Liver (tissue), 9 donors: ENCODE results near the gene CXCR4. TPM values are rescaled to one million over a fixed set of nuclear protein-coding genes. Genes with fewer than 3 reads are reported as not detected.

Experiments
- DNase-seq: peaks from one replicate; pipeline ENCODE4 v3.0.0-alpha.2; 2017; ENCODE audit warnings: low spot score
- H3K27ac ChIP-seq, 2 donors: one replicate each; pipeline ENCODE4 v1.7.0; 2013; ENCODE audit warnings: inconsistent platforms in 2 of 2, low read length in 2 of 2, control low read depth in 1 of 2, low read depth in 1 of 2, mild to moderate bottlenecking in 1 of 2
- H3K27me3 ChIP-seq, 4 donors: one replicate each; pipeline versions ENCODE4 v1.6.1 to v1.7.0; 2013; ENCODE audit warnings: low read length in 3 of 4, inconsistent platforms in 1 of 4, mild to moderate bottlenecking in 1 of 4, moderate library complexity in 1 of 4; ENCODE audit not compliant: control insufficient read depth in 4 of 4, insufficient read depth in 4 of 4
- H3K36me3 ChIP-seq, 4 donors: one replicate each; pipeline versions ENCODE4 v1.6.1 to v1.7.0; 2013; ENCODE audit warnings: low read length in 3 of 4, mild to moderate bottlenecking in 3 of 4, low read depth in 1 of 4, moderate library complexity in 1 of 4; ENCODE audit not compliant: control insufficient read depth in 4 of 4, insufficient read depth in 3 of 4
- H3K4me1 ChIP-seq, 4 donors: one replicate each; pipeline versions ENCODE4 v1.6.1 to v1.7.0; 2013; ENCODE audit warnings: low read length in 3 of 4, mild to moderate bottlenecking in 3 of 4, moderate library complexity in 1 of 4; ENCODE audit not compliant: control insufficient read depth in 4 of 4, insufficient read depth in 4 of 4
- H3K4me3 ChIP-seq, 3 donors: one replicate each; pipeline versions ENCODE4 v1.6.1 to v1.7.0; 2013; ENCODE audit warnings: low read length in 3 of 3, control low read depth in 1 of 3, low read depth in 1 of 3, mild to moderate bottlenecking in 1 of 3
- H3K9ac ChIP-seq, 2 donors: one replicate each; pipeline ENCODE4 v1.7.0; 2013; ENCODE audit warnings: low read length in 2 of 2, mild to moderate bottlenecking in 2 of 2, moderate library complexity in 2 of 2, control low read depth in 1 of 2, low read depth in 1 of 2
- H3K9me3 ChIP-seq, 4 donors: one replicate each; pipeline versions ENCODE4 v1.6.1 to v1.7.0; 2013; ENCODE audit warnings: low read length in 3 of 4; ENCODE audit not compliant: control insufficient read depth in 4 of 4
- EGR1 ChIP-seq, 2 donors: IDR thresholded peaks; 2 replicates each; pipeline ENCODE4 v1.6.1; 2016 to 2018; ENCODE audit warnings: antibody characterized with exemption in 2 of 2, low read depth in 2 of 2
- FOXA1 ChIP-seq: IDR thresholded peaks from 2 replicates; pipeline ENCODE4 v1.6.1; 2016; ENCODE audit warnings: antibody characterized with exemption
- FOXA2 ChIP-seq: IDR thresholded peaks from 2 replicates; pipeline ENCODE4 v1.6.1; 2016; ENCODE audit warnings: antibody characterized with exemption
- GABPA ChIP-seq, 2 donors: IDR thresholded peaks in 1 of 2; conservative IDR thresholded peaks in 1 of 2; 2 replicates each; pipeline ENCODE4 v1.6.1; 2016; ENCODE audit warnings: antibody characterized with exemption in 2 of 2, mild to moderate bottlenecking in 1 of 2, moderate library complexity in 1 of 2
- HNF4A ChIP-seq, 2 donors: conservative IDR thresholded peaks; 2 replicates each; pipeline ENCODE4 v1.6.1; 2016; ENCODE audit warnings: antibody characterized with exemption in 2 of 2, mild to moderate bottlenecking in 2 of 2
- HNF4G ChIP-seq: IDR thresholded peaks from 2 replicates; pipeline ENCODE4 v1.6.1; 2016; ENCODE audit warnings: antibody characterized with exemption
- NR2F2 ChIP-seq: IDR thresholded peaks from 2 replicates; pipeline ENCODE4 v1.6.1; 2016; ENCODE audit warnings: antibody characterized with exemption
- RAD21 ChIP-seq, 2 donors: IDR thresholded peaks; 2 replicates each; pipeline ENCODE4 v1.6.1; 2016; ENCODE audit warnings: antibody characterized with exemption in 2 of 2, mild to moderate bottlenecking in 2 of 2
- RXRA ChIP-seq, 2 donors: IDR thresholded peaks; 2 replicates each; pipeline ENCODE4 v1.6.1; 2017 to 2018; ENCODE audit warnings: antibody characterized with exemption in 2 of 2, mild to moderate bottlenecking in 1 of 2
- SP1 ChIP-seq: IDR thresholded peaks from 2 replicates; pipeline ENCODE4 v1.6.1; 2018; ENCODE audit warnings: antibody characterized with exemption, mild to moderate bottlenecking
- TAF1 ChIP-seq: conservative IDR thresholded peaks from 2 replicates; pipeline ENCODE4 v1.6.1; 2016; ENCODE audit warnings: antibody characterized with exemption, mild to moderate bottlenecking
- YY1 ChIP-seq: IDR thresholded peaks from 2 replicates; pipeline ENCODE4 v1.6.1; 2016; ENCODE audit warnings: antibody characterized with exemption, mild to moderate bottlenecking
- WGBS: extraction: QIAGEN DNeasy Blood & Tissue Kit; methylation state at CpG from one replicate; pipeline ENCODE4 v1.1.7; 2013; 5-methylcytosine and 5-hydroxymethylcytosine counted together
- polyA plus RNA-seq, 2 donors: library from polyadenylated mRNA; stranded (reverse) in 1 of 2; unstranded in 1 of 2; fragments of 200-250 nt in 1 of 2; fragments of >200 nt in 1 of 2; fragmentation: Nextera tagmentation in 1 of 2; extraction: Ambion mirVana in 1 of 2; gene quantifications; one replicate each; pipeline versions ENCODE4 v1.2.1 to v1.2.3, GENCODE V29; 2013 to 2015
- total RNA-seq, 2 donors: library from RNA; depleted of rRNA; stranded (reverse); fragments of >200 nt; gene quantifications; one replicate each; pipeline ENCODE4 v1.2.3, GENCODE V29; 2014
- TF ChIP-seq, protein P1 (sequence below): IDR thresholded peaks from 2 replicates; pipeline ENCODE4 v1.6.1; 2016; ENCODE audit warnings: antibody characterized with exemption
- TF ChIP-seq, protein P2 (sequence below): IDR thresholded peaks from 2 replicates; pipeline ENCODE4 v1.6.1; 2016; ENCODE audit warnings: antibody characterized with exemption
- TF ChIP-seq, protein P3 (sequence below): fragments of 150-350 bp; IDR thresholded peaks from 2 replicates; pipeline ENCODE4 v1.5.1; 2017; ENCODE audit warnings: improper control_type of control experiment, low read depth, low read length; ENCODE audit not compliant: missing input control
- TF ChIP-seq, protein P4 (sequence below): IDR thresholded peaks from 2 replicates; pipeline ENCODE4 v1.6.1; 2016; ENCODE audit warnings: antibody characterized with exemption, mild to moderate bottlenecking
- donor health status: healthy.
- donor health status: healthy.
- donor health status: healthy.
- donor health status: healthy.
- donor health status: healthy.

CXCR4 gene
- total and polyA plus RNA-seq, 4 donors = 5.0 to 9.0 (median 6.1) TPM

DNA sequence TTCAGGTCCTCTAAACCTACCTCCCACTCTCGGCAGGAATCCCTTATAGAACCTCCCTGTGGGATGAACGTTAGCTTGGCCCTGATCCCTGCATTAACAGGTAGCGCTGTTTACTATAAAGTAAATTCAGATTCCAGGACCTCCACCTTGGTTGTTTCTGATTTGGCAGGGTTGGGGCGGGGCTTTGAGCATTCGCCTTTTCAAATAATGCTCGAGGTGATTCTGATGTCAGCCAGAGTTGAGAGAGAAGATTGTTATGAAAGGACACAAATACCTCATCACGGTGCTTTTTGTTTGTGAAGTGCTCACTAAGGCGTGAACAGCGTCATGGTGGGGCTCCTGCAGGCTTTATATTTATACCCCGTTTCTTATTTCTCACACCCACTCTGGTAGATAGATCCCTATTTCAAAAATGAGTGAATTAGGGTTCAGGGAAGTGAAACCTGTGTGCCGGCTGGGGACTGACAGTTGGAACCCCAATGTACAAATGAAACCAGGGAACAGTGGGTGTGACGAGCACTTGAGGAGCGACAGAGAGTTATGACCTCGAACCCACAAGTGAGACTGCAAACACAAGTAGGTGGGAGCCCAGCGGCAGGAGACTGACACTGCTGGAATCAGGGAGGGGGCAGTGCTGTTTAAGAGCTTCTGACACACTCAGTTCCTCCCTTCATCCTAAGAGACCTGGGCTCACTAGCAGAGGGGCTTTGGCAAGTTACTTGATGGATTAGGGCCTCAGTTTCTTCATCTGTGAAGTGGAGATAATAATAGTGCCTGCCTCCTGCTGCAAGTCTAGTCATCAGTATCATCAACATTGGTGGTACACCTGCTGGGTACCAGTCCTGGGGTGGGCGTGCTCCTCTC, 14.2 kb upstream of the CXCR4 start:
- WGBS = 53% methylated on average over 16 of the region's 16 CpGs
- Histone ChIP-seq H3K4me1 (no peaks in the 10 kb centered on the region), H3K36me3 (no peaks in the 10 kb centered on the region), H3K4me3 (no peak overlapping the region), H3K9me3 (no peaks in the 10 kb centered on the region), H3K27me3 (peaks cover 0 to 7% (median 0%) of the 10 kb centered on the region in 4 donors), H3K9ac (peak overlapping the region in 1 of 2 donors; percentile 83), H3K27ac (peak overlapping the region in 1 of 2 donors; percentile 40)
- DNase-seq = no peak
- TF ChIP-seq, protein P1, sequence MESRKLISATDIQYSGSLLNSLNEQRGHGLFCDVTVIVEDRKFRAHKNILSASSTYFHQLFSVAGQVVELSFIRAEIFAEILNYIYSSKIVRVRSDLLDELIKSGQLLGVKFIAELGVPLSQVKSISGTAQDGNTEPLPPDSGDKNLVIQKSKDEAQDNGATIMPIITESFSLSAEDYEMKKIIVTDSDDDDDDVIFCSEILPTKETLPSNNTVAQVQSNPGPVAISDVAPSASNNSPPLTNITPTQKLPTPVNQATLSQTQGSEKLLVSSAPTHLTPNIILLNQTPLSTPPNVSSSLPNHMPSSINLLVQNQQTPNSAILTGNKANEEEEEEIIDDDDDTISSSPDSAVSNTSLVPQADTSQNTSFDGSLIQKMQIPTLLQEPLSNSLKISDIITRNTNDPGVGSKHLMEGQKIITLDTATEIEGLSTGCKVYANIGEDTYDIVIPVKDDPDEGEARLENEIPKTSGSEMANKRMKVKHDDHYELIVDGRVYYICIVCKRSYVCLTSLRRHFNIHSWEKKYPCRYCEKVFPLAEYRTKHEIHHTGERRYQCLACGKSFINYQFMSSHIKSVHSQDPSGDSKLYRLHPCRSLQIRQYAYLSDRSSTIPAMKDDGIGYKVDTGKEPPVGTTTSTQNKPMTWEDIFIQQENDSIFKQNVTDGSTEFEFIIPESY = no peak
- no peak for TF ChIP-seq SP1
- peak in 1 of 2 donors; percentile 17 for TF ChIP-seq RAD21 (IDR thresholded peaks at IDR 0.05)

DNA sequence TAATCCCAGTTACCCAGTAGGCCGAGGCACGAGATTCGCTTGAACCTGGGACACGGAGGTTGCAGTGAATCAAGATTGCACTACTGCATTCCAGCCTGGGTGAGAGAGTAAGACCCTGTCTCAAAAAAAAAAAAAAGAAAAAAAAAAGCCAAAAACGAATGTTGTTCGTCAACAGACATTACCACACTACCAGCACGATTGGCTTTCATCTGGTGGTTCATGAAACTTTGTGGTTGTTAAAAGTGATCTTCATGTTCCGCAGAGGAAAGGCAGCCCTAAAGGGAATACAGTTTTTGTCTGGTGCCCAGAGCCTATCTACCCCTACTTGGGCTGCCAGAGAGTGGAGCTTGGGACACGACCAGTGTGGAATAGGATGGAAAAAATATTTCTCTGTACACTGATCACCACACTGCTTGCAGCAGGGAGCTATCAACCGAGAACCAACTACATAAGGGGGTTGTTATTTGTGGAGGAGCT, 13.6 kb upstream of the CXCR4 start:
- Histone ChIP-seq H3K4me1 (no peaks in the 10 kb centered on the region), H3K9ac (peak overlapping the region in 1 of 2 donors; percentile 83), H3K9me3 (no peaks in the 10 kb centered on the region), H3K27me3 (peaks cover 0 to 7% (median 0%) of the 10 kb centered on the region in 4 donors), H3K4me3 (no peak overlapping the region), H3K36me3 (no peaks in the 10 kb centered on the region), H3K27ac (no peak overlapping the region)
- no peak for DNase-seq
- WGBS = 81% methylated on average over 10 of the region's 10 CpGs
- TF ChIP-seq HNF4A (conservative IDR thresholded peaks at IDR 0.05) (no peak), EGR1 (IDR thresholded peaks at IDR 0.05; ENCODE audit: low read depth in 2 of 2) (no peak), YY1 (no peak), RAD21 (IDR thresholded peaks at IDR 0.05) (no peak), FOXA2 (no peak), NR2F2 (no peak), TAF1 (no peak), RXRA (IDR thresholded peaks at IDR 0.05) (no peak), FOXA1 (no peak), GABPA (IDR thresholded peaks at IDR 0.05 in 1 of 2, conservative IDR thresholded peaks at IDR 0.05 in 1 of 2) (no peak), HNF4G (no peak)
- TF ChIP-seq, protein P2, sequence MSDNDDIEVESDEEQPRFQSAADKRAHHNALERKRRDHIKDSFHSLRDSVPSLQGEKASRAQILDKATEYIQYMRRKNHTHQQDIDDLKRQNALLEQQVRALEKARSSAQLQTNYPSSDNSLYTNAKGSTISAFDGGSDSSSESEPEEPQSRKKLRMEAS = no peak
- TF ChIP-seq, protein P1 = no peak
- TF ChIP-seq, protein P3, sequence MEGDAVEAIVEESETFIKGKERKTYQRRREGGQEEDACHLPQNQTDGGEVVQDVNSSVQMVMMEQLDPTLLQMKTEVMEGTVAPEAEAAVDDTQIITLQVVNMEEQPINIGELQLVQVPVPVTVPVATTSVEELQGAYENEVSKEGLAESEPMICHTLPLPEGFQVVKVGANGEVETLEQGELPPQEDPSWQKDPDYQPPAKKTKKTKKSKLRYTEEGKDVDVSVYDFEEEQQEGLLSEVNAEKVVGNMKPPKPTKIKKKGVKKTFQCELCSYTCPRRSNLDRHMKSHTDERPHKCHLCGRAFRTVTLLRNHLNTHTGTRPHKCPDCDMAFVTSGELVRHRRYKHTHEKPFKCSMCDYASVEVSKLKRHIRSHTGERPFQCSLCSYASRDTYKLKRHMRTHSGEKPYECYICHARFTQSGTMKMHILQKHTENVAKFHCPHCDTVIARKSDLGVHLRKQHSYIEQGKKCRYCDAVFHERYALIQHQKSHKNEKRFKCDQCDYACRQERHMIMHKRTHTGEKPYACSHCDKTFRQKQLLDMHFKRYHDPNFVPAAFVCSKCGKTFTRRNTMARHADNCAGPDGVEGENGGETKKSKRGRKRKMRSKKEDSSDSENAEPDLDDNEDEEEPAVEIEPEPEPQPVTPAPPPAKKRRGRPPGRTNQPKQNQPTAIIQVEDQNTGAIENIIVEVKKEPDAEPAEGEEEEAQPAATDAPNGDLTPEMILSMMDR = no peak
- TF ChIP-seq, protein P4, sequence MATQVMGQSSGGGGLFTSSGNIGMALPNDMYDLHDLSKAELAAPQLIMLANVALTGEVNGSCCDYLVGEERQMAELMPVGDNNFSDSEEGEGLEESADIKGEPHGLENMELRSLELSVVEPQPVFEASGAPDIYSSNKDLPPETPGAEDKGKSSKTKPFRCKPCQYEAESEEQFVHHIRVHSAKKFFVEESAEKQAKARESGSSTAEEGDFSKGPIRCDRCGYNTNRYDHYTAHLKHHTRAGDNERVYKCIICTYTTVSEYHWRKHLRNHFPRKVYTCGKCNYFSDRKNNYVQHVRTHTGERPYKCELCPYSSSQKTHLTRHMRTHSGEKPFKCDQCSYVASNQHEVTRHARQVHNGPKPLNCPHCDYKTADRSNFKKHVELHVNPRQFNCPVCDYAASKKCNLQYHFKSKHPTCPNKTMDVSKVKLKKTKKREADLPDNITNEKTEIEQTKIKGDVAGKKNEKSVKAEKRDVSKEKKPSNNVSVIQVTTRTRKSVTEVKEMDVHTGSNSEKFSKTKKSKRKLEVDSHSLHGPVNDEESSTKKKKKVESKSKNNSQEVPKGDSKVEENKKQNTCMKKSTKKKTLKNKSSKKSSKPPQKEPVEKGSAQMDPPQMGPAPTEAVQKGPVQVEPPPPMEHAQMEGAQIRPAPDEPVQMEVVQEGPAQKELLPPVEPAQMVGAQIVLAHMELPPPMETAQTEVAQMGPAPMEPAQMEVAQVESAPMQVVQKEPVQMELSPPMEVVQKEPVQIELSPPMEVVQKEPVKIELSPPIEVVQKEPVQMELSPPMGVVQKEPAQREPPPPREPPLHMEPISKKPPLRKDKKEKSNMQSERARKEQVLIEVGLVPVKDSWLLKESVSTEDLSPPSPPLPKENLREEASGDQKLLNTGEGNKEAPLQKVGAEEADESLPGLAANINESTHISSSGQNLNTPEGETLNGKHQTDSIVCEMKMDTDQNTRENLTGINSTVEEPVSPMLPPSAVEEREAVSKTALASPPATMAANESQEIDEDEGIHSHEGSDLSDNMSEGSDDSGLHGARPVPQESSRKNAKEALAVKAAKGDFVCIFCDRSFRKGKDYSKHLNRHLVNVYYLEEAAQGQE = no peak
